Activated T-helper 1 cell treated with anti-CD3 and anti-CD28 coated beads, Interleukin-2, amount 50 U/mL, for 16 hours (primary cell): ENCODE data around the gene NUDT4B.
"Not testable (repeated sequence)": the region's sequence is repeated elsewhere in the genome, so short reads cannot be mapped to it uniquely, and the experiment has no call there.

Experiments used
- DNase-seq, 2 donors: peaks; one replicate each; pipeline ENCODE4 v3.0.0-alpha.2; 2020; ENCODE audit warnings: low read depth in 1 of 2, low spot score in 1 of 2

The NUDT4B gene

DNA sequence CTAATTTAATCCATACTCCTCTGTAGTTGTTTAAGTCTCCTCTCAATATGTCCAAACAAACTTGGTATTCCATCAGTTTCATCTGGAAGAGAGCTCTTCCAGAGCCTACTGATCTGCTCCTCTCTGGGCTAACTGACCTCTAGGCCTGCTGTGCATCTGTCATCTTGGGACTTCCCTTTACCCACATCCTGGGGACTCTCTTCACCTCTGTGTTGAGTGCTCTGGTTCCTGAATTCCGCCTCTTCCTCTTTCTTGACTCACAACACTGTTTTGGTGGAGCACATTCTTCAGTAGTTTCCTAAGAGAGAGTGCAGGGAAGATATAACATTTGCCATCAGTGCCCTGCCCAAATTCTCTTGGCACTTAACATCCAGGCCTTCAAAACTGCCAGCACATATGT, 13.0 kb upstream of the NUDT4B start:
- not testable (repeated sequence) for DNase-seq

DNA sequence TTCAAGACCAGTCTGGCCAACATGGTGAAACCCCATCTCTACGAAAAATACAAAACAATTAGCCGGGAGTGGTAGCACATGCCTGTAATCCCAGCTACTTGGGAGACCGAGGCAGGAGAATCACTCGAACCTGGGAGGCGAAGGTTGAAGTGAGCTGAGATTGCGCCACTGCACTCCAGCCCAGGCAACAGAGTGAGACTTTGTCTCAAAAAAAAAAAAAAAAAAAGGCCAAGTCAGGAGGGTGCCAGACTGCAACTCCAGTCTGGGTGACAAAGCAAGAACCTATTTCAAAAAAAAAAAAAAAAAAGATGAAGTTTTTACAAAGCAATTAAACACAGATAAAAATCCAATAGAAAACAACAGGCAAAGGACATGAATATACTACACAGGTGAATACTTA, 9.9 kb upstream of the NUDT4B start:
- DNase-seq: not testable (repeated sequence)

DNA sequence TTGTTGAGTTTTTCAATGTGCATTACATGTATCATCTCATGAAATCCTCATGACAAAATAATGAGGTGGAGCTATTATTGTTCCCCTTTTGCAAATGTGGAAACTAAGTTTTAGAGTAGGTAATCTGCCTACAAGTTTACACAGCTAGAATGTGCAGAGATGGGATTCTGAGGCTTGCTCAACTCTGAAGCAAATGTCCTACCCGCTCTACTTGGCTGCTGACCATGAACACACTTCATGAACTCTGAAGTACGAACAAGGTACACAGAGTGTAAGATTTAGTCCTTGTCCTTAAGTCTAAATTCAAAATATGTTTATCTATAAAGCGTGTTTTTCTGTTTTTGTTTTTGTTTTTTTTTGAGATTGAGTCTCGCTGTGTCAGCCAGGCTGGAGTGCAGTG, 5.4 kb upstream of the NUDT4B start:
- not testable (repeated sequence) for DNase-seq

DNA sequence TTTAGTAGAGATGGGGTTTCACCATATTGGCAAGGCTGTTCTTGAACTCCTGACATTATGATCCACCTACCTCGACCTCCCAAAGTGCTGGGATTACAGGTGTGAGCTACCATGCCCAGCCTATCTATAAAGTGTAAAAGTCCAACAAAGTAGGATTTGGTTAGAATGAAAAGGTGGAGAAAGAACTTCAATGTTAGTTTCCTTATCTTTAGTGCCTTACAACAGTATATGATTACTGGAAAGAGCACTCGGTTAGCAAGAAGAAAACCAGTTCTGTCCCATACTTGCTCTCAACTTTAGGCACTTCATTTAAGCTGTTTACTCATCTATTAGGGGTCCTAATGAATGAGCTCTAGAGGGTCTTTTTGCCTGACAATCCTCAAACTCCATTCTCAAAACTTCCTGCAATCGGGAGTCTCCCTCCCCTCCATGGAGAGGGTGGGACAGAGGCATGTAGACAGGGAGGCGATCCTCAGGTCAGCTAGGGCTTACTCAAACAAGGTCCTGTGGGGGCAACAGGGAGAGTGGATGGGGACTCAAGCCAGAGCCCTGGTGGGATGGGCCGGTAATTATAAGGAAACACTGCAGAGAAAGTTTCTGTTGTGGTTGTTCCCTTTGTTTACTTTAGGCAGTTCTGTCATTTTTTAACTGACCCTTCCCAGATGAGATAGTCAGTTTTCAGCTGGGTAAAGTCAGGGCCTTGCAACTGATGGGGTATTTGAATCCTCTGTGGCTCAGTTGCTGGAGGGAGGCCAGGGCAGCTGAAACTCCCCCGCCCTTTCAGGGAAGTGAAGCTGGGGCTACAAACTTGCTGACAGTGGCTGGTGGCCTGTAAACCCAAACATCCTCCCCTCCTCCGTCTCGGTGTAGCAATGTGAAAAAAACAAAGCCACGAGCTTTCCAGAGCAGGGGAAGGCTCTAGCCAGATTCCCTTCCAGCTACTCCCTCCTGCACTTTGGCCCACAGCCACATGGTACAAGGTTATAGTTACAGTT, 4.6 kb upstream of the NUDT4B start:
- DNase-seq: not testable (repeated sequence)

DNA sequence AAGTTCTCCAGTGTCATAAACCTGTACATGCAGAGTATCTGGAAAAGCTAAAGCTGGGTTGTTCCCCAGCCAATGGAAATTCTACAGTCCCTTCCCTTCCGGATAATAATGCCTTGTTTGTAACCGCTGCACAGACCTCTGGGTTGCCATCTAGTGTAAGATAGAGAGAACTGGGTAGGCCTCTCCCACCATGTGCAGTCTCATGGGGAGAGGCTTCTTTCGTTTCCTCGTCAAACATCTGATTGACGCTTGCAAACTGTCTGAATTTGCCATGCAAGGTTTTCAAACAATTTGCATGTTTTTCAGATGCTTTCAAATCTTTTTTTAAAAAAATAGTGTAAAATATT, 734 bp downstream of the NUDT4B start:
- not testable (repeated sequence) for DNase-seq

DNA sequence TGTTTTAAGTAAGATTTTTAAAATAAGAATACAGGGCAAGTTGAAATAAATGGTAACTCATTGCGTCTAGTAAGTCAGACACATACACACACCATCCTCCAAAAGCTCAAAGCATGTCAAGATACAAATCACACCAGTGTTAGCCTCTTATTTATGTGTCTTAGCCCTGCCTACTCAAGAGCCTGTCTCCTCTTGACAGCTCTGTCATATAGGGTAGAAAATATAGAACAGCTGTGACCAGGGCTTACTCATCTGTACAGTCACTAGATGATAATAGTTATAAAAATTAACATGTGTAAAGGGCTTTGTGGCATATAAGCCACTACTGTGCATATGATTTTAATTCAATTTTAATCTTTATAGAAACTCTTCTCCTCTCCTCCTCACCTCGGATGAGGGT, 7.7 kb downstream of the NUDT4B start:
- not testable (repeated sequence) for DNase-seq

DNA sequence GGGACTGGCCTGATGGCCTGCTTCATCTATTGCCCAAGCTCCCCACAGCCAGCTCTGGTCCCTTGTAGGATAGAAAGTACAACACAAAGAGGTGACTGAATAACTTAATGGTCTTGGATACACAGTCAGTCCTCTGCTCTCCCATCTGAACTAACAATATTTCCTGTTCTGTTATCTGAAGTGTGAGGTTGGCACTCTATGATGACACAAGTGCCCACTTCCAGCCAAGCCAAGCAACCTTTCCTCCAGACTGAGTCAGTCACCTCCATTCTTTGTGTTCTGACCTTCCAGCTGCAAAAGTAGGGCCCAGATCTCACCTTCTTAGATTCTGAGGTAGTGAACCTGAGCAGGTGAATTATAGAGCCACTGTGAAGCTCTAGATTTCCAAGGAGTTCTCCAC, 8.9 kb downstream of the NUDT4B start:
- not testable (repeated sequence) for DNase-seq

DNA sequence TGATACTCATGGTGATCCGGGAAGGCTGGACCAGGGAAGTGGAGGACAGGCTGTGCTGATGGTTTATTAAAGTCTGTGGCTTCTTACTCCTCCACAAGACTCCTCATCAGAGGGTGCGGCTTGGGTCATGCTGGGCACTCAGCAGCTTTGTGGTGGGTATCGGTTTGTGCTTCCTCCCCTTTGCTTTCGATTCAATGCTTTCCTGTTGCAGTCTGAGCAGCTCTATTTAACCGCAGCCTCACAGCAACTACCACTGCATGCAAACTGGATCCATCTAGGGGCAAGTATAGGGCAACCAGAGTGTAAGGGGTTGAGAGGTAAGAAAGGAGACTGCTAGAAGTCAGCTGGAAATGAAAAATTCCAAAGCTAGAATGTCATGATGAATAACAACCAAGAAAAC, 9.8 kb downstream of the NUDT4B start:
- DNase-seq: not testable (repeated sequence)

DNA sequence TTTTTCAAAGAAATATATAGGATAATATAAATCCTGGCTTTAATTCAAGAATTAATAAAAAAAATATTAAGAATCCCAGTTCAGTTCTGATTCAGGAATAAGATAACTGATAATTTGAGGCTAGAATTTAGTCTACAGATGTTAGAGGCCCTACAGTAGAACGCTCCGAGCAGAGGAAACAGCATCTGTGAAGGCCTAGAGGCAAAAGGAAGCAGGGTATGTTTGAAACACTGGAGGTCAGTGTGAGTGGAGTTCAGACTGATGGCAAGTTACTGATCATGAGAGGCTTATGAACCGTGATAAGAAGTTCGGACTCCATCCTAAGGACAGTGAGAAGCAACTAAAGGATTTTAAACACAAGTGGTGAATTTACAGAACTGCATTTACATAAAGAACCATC, 10.4 kb downstream of the NUDT4B start:
- DNase-seq: not testable (repeated sequence)

DNA sequence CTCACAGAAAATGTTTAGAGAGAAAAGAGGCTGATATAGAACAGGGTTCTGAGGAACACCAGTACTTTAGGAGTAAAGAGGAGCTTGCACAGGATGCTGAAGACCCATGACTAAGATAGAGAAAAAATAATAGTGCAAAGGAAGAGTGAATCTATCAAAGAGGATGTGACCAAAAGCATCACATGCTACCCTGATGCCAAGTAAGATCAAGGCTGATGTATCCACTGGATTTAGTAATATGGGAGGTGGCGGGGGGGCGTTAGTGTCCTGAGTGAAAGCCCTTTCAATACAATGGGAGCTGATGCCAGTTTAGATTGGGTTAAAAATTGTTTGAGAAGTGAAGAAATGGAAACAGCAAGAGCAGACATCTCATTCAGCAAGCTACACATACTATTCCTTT, 11.2 kb downstream of the NUDT4B start:
- DNase-seq: peak in 1 of 2 donors; percentile 0

DNA sequence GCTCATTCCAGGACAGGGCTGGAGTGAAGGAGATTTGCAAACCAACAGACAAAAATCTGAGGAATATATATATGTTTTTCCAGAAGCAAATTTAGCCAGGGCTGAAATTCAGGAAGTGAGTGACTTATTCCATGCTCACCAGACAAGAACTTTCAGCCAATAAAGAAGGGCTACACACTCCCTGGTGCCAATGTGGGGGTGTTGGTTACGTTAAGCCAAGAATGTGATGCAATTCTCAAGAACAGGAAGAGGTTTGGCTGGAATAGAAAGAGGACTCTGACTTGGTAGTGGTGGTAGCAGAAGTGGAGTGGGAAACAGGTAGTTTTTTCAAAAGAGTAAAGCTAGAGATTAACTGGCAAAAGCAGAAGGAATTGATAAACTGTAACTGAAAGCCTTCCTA, 11.6 kb downstream of the NUDT4B start:
- not testable (repeated sequence) for DNase-seq

DNA sequence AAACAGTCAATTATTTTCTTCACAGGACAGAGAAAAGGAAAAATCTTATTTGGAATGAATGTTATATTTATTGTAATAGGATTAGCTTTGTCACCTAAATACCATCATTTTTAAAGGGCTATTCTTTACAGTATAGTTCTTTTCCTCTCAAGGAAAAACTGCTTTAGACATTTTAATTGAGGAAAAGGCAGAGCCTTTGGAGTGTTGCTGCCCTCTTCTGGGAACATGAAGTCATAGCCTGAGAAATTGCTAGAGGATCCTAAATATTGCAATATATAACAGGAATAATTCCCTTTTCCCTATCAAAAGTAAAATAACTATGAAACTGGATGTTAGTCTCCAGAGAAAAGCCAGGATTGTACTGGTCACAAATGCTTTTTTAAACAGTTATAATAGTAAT, 12.8 kb downstream of the NUDT4B start:
- not testable (repeated sequence) for DNase-seq

DNA sequence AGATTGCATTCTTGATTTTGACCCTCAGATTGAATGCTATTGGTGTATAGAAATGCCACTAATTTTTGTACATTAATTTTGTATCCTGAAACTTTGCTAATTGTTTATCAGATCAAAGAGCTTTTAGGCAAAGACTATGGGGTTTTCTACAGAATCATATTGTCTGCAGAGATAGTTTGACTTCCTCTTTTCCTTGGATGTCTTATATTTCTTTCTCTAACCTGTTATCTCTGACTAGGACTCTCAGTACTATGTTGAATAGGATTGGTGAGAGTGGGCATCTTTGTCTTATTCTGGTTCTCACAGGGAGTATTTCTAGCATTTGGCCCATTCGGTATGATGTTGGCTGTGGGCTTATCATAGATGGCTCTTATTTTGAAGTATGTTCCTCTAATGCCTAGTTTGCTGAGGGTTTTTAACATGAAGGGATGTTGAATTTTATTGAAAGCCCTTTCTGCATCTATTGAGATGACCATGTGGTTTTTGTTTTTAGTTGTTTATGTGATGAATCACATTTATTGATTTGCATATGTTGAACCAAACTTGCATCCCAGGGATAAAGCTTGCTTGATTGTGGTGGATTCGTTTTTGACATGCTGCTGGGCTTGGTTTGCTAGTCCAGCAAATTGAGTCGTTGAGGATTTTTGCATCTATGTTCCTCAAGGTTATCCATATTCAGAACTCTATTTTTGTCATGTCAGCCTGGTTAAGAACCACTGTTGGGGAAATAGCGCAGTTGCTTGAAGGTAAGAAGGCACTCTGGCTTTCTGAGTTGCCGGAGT, 16.9 kb downstream of the NUDT4B start:
- not testable (repeated sequence) for DNase-seq

DNA sequence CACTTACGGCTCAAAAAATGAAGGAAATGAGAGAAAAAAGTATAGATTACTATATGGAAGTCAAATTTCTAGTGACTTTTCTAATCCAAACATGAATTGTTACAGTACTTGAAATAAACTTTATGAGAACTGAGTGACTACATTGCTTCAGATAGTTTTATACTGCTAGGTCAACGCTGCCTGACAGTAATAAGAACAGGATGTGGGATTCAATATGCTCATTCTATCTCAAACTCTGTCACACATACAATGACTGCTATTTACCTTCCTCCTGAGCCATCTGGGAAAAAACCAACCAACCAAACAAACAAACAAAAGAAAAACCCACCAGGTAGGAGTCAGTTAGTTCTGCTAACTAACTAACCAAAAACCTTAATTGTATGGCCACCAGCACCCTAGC, 20.0 kb downstream of the NUDT4B start:
- DNase-seq: not testable (repeated sequence)

DNA sequence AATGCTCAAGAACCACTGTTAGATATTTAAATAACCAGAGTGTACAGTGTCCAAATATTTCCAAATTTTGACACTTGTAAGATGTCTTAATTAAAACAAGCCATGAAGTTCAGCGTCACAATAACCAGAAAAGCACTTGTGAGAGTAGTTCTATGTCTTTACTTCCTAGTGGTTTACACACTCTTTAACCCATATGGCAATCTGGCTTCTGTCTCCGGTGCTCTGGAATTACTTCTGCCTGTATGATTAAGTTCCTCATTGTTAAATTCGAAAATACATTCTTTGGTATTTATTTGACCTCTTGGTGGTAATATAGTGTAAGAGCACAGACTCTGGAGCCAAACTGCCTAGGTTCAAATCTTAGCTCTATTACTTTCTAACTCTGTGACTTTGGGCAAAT, 20.9 kb downstream of the NUDT4B start:
- not testable (repeated sequence) for DNase-seq

DNA sequence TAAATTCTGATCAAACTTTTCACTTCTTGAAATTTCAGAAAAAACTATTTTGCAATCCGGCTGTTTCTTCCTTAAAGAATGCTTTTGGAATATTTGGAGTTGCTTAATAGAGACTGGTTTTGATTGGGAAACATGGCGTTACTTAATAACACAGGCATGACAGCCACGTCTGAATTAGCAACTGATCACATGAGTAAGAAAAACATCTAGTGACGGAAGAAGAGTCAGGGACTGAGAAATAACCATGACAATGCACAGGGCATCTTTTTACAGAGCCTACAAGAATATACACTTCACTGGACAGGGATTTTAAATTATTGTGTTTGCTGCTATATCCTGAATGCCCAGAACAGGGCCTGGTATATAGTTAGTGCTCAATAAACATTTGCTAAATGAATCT, 25.1 kb downstream of the NUDT4B start:
- DNase-seq: not testable (repeated sequence)

DNA sequence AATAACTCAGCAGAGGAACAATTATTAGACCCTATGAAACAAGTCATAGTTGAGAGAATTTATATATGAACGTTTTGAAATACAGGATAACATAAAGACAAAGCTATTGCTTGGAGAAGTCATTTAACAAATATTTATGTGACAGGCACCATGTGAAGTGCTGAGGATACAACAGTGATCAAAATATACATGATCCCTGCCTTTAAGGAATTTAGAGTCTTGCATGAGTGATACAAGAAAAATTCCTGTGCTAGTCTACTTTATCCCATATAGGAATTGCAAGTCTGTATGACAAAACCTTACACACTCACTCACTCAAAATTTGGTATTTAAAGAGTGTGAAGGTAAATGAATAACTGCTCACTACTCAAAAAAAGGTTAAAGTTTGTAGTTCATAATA, 25.5 kb downstream of the NUDT4B start:
- not testable (repeated sequence) for DNase-seq

DNA sequence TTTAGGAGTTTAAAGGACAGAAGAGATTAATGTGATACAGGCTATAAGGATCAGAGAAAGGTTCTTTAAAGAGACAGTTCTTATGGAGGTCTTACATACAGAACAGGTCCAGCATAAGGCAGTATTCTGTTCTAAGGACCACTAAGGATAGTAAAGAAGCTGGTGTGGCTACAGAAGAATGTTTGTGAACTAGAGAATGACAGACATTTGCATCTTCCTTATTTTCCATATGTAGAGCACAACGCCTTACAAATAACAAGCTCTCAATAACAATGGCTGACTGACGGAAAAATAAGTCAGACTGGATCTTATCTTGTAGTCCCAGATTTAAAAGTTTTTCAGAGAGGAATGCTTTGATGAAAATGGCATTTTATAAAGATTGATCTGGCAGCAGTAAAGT, 26.7 kb downstream of the NUDT4B start:
- not testable (repeated sequence) for DNase-seq

DNA sequence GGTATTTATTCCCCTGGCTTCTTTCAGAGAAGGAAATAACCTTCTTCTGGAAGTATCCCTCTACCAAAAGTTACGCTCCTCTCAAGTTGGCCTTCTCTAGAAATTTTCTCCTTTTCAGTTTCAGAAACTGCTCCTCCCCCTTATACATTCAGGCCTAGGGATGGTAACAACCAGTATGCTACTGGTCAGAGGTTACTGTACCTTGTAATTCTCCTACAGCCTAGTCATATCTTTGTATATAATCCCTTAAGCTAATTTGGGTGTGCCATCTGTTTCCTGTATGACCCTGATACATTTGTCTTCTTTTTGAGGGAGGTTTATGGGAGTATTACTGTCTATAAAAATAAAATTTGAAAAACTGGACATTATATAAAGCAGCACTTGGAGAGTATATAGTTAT, 29.1 kb downstream of the NUDT4B start:
- not testable (repeated sequence) for DNase-seq

DNA sequence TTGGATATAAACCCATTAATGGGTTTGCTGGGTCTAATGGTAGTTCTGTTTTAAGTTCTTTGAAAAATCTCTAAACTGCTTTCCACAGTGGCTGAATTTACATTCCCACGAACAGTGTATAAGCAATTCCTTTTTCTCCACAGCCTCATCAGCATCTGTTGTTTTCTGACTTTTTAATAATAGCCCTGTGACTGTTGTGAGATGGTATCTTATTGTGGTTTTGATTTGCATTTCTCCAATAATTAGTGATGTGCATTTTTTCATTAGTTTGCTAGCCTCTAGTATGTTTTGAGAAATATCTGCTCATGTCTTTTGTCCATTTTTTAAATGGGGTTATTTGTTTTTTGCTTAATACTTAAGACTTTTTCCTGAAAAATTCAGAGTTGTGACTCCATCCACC, 31.8 kb downstream of the NUDT4B start:
- DNase-seq: not testable (repeated sequence)

DNA sequence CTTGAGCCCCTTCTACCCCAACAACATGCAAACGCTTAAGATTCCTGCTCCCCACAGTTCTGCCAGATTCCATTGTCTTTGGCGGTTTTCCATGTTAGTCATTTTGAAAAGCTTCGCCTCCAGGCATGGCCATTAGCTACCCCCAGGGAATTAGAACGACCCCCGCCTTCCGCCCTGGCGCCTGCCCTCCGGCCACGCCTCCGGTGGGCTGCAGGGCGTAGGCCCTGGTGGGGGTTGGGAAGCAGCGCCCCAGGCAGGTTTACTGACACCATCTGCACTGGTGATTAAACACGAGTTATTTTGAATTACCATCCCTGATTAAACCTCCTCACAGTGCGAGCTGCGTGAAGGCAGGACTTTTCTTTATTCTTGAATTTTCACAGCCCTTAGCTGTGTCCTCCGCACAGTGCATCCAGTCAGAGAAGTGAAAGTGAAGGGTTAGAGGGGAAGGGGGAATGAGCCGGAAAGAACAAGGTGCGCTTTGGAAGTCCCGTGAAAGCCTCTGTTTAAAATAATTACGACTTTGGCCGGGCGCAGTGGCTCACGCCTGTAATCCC, 43.0 kb downstream of the NUDT4B start:
- DNase-seq: not testable (repeated sequence)
